GM19023 (cell line): Measurements from ENCODE around the gene PHRF1.
A peak's percentile ranks its signal among the peaks of the same experiment; 100 is the strongest.

Source experiments
- ATAC-seq: cut with Tn5 transposase; IDR thresholded peaks from one replicate; pipeline ENCODE4 v1.9.1; 2021; ENCODE audit warnings: mild to moderate bottlenecking, moderate library complexity; ENCODE audit not compliant: unreplicated experiment

The PHRF1 gene

DNA sequence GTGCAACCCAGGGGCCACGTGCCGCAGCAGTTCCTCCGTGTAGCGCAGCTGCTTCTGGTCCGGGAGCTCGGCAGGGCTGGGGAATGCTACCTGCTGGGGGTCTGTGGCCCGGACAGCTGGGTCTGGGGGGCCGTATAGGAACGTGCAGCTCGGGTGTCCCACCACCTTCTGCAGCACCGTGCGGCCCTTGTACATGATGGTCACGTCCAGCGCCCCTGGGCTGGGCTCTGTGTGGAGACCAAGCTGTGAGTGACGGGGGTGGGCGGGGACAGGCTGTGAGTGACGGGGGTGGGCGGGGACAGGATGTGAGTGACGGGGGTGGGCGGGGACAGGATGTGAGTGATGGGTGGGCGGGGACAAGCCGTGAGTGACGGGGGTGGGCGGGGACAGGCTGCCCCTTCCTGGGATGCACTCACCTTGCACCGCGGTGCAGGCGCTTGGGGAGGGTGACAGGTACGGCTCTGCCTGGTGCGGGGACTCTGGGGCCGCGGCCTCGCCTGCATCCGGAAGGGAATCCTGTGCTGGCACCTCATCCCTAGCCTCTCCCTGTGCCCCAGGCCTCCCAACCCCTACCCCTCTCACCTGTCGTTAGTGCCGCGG lies 37.2 kb downstream of the PHRF1 start:
- no peak for ATAC-seq

DNA sequence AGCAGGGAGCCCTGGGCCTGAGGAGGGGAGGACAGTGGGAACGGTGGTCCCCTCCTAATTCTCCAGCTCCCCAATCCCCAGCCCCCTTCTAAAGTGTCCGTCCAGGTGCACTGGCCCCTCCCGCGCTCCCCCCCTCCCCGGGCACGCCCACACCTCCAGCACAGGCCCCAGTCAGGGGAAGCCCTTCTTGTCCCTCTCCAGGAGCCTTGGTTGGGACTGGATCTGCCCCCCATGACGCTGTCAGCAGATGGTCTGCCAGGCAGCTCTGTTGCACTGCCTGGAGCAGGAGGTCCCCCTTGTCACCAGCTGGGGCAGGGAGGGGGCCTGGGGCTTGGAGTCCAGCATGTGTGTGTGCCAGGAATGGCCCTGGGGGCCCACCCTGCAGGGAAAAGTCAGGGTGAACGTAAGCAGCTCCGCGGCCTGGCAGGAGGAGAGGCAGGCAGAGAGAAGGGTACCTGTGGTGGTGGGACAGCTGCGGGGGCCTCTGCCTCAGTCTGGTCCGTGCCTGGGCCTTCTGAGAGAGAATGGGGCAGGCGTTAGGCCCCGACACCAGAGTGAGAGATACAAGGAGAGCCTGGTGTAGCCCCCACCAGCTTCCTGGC lies 37.9 kb downstream of the PHRF1 start:
- no peak for ATAC-seq

DNA sequence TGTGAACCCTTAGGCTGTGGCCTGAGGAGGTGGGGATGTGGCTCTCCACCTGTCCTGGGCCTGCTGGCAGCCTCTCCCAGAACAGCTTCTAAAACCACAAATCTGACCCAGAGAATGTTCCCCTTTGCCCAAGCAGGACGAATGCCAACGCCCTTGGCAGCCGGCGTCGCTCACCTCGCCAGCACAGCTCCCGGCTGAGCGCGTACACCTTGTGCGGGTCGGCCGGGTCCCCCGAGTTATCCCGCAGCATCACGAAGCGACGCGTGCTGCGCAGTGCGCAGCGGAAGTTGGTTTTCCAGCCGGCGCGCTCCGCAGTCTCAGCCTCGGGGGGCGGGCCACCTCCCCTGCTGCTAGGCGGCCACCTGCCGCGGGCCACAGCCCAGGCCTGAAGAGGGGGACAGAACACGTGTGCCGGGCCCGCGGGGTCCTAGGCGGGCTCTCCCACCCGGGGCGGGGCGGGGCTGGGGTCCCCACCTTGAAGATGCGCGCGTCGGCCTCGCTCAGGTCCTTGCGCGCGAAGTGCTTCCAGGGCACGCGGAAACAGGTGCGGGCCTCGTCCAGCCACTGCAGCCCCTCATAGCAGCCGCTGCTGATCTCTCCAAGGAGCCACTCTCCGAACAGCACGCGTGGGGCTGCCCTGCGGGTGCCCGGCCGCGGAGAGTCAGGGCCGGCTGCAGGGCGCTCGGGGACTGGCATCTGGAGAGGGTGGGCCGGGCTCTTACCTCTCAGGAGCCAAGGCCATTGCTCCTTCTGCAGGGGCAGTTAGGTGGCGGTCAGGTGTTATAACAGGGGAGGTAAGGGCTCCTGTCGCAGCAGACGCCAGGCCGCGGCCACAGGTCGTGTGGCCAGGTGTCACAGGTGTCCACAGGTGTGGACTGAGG lies 38.6 kb downstream of the PHRF1 start:
- no peak for ATAC-seq

DNA sequence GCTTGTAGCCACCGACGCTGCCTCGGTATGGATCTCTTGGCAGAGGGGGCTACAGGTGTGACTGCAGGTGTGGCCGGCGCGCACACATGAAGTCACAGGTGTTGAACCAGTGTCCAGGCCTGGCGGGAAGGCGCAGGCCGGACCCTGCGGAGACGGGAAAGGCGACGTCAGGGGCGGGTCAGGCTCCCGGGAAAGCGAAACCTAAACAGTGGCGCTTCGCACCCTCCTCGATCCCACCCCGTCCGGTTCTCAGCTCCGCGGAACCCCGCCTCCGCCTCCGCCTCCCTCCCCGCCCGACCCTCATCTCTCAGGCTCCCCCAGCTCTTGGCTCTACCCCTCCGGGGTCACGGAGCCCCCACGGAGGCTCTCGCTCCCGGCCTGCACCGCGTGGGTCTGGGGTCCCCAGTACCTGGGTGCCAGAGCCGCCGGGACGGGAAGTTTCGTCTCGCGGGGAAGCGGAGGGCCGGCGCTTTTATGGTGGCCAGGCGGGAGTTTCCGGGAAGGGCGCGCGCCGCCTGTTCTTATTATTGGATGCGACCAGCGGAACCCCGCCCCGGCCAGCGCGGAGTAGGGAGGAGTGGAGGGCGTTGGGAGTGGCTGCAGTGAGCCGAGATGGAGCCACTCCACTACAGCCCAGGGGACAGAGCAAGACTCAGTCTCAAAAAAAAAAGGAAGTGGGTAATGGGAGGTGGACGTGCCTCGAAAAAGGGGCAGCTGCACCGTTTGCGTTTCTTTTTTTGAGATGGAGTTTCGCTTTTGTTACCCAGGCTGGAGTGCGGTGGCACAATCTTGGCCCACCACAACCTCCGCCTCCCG lies 39.4 kb downstream of the PHRF1 start, which contains the start of gene IRF7:
Gene IRF7, minus strand, starts transcription at position 447 of the 816 bp plus-strand sequence. CDS start 586 bp downstream, outside the sequence.
- peak; percentile 80 for ATAC-seq

DNA sequence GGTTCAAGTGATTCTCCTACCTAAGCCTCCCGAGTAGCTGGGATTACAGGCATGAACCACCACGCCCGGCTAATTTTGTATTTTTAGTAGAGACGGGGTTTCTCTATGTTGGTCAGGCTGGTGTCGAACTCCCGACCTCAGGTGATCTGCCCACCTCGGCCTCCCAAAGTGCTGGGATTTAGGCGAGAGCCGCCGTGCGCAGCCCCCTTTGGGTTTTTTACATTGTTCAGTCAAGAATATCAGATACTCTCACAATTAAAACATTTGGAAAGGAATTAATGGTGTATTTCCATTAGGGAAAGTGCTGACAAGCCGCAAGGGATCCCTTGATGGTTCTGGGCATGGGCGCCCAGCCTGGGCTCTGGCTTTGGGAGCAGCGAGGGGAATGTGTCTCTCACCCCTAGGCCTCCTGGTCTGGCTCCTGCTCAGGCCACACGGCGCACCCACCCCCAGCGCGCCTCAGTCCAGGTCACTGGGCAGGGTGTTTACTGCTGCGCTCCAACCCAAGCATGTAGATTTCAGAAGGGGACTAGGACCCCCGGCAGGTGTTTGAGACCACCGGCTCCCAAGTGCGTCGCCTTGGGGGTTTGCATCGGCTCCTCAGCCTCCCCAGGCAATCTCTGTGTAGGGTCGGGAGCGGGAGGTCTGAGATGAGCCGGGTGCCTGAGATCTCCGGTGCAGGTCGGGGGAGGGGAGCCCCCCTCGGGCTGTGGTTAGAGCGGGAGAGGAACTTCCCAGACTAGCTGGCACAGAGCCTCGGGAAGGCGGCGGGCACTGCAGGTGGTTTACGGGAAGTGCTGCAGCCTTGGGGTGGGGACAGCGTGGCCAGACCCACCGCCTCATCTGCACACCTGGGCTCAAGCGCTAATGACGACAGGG lies 40.3 kb downstream of the PHRF1 start:
- no peak for ATAC-seq

DNA sequence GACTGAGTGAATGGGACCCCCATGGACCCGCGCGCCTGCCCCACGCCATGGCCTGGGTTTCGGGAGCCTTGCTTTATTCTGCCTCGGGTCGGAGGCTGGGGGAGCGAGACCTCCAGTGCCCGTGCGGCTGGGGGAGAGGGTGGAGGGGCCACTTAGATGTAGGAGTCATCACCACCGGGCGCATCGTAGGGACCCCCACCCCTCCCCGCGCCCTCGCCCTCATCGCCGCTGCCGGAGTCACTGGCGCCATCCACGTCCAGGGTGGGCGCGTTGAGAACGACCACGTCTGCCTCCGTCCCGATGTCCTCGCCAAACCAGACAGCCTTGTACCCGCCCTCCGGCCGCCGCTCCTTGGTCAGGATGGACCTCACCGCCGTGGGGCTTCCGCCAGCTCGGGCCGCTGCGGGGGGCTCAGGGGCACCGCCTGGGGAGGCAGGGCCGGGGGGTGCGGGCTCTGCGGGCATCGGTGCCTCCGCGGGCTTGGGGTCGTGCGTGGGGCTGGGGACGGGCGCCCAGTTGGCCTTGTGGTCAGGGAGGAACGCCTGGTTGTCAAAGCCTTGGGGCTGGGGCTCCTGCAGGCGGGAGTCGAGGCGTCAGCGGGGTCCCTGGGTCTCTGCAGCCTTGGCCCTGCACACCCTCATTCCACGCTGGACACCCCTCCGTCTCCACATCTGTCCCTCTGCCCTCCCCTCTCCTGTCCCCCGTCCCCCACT lies 41.1 kb downstream of the PHRF1 start:
- ATAC-seq: no peak

DNA sequence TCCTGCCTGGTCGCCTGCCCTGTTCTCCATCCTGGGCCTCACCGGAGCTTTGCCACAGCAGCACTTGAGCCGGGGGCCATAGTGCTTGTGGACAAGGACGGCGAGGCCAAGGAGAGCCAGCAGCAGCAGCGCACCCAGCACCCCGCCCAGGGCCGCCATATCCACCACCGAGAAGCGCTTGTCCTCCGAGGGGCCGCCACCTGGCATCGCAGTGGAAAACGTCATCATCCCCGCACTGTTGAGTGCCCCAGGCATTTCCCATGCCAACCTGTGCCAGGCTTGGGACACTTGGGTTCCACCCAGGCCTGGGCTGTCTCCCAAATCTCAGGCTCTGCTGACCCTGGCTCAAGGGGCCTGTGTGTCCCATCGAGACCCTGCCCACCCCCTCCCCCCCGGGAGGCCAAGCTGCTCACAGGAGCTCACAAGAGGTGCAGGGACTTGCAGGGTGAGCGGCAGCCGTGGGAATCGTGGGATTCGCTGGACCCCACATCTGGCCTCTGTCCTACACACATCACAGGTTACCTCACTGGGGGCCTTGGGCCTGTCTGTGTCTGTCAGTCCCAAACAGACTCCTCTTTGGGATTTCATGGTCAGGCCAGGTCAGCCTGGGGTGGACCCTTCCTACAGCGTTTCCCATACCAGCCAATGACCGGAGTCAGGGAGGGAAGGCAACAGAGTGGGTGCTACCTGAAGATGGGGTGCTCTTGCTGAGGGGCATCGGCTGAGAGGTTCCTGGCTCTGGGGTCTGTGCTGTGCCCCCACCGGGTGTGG lies 41.8 kb downstream of the PHRF1 start:
- no peak for ATAC-seq

DNA sequence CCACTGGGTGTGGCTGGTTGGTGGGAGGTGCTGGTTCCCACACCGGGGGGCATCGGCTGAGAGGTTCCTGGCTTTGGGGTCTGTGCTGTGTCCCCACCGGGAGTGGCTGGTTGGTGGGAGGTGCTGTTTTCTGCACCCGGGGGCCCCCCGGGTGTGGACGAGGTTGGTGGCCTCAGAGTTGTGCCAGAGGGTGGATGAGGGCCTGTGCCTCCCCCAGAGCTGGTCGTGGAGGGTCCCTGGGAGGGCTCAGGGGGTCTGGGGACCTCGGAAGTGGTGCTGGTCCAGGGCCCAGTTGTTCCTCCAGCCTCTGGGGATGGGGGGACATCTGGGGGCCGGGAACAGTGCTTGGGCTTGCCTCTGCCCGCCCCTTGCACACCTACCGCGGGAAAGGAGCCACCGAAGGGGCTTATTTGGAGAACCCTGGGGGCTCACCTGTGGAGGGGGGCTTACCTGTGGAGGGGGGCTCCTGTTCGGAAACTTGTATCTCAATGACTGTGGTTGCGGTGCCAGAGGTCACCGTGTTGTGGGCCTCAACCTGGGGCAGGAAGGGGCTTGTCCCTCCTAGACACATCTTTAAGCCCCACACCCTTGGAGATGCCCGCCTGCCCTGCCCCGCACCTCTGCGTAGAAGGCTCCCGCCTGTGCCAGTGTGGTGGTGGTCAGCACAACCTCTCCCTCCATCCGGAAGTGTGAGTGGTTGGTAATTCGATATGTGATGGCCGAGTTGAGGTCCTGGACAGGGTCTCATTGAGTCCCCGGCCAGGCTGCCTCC lies 42.8 kb downstream of the PHRF1 start:
- no peak for ATAC-seq

DNA sequence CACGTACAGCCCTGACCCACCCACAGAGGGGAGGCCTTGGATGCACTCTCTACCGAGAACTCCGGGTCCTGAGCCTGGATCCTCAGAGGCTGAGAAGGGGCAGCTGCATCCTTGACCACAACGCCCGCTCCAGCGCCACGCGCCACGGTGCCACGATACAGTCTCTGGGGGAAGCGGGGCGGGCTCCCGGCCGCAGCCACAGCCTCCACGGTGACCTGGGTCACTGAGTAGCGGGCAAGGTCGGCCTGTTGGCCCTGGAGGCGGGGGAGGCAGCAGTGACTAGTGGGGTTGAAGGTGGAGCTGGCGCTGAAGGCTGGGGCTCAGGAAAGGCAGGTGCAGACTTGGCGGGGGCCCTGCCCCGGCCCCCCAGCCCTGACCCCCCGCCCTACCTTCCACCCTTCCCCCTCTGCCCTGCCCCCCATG lies 43.4 kb downstream of the PHRF1 start:
- ATAC-seq: no peak

DNA sequence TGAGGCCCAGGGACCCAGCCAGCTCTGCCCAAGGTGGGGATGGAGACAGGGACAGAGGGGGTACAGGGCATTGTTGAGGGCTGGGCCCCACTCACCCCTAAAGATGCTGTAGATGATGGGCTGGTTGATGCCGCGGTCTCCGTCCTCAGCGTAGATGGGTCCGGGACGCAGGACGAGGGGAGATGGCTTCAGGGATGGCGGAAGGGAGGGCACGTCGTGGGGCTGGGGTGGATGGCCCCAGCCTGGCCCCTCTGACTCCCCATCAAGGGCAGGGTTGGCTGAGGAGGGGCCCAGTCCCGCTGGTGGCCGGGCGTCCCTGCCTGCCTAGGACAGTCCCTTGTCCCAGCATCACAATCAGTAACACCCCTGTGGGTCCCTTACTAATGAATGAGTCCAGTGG lies 43.9 kb downstream of the PHRF1 start:
- ATAC-seq: no peak

DNA sequence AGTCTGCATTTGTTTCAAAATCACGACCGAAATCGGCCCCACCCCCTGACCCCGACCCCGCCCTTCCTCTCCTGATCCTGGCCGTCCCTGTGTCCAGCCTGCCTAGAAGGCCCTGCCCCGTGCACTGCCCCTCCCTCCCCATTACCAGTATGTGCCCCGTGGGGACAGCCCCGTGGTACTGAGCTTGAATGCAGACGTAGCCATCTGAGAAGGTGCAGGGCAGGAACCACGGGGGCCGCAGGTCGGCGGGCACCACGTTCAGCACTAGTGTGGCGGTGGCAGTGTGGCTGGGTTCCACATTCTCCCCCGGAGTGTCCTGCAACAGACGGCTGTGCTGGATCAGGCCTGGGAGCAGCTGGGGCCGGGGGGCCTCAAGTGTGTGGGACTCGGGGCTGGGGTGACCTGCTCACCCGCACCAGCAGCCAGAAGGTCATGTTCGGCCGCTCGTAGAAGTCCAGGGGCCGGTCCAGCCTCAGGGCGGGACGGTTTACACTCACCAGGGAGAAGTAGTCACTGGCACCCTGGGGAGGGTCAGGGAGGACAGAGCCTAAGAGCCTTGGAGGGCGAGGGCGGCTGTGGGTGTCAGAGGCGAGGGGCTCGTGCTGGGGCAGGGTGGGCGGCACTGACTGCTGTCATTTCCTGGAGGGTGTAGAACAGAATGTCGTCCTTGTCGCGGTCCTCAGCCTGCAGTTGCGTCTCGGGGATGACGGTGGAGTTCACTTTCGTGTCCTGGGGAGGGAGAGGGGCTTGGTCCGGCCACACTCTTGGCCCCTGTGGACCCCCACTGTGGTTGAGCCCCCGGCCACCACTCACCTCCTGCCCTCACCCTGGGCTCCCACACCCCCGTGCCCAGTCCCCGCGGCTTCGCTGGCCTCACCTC lies 44.9 kb downstream of the PHRF1 start:
- ATAC-seq: no peak

DNA sequence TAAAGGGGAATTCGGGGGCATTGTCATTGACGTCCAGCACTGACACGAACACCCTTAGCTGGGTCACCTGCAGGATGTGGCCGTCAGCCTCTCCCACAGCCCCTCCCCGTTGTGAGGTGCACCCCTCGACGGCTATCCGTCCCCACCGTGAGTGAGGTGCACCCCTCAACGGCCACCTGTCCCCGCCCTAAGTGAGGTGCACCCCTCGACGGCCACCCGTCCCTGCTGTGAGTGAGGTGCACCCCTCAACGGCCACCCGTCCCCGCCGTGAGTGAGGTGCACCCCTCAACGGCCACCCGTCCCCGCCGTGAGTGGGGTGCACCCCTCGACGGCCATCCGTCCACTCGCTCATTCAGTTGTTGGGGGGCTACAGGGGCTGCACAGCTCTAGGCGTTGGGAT lies 45.6 kb downstream of the PHRF1 start:
- ATAC-seq: no peak

DNA sequence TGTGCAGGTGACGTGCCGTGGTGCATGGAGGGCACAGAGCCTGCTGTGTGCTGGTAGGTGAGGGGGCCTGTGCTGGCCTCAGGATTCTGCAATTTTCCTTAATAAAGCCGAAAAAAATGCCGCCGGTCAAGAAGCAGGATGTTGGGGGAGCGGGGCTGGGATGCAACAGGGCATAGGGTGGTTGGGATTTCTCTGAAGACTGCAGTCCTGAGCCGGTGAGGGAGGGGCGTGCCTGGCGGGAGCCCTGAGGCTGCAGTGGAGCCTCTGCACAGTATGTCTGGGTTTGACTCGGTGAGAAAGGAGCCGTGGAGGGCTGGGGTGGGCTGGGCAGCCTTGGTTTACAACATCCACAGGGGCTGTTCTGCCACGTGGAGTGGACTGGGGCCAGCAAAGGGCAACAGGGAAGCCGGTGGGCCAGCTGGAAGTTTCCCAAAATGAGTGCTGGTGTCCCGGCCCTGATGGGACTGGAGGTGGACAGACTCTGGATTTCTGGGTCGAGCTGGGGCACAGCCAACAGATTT lies 47.1 kb downstream of the PHRF1 start:
- no peak for ATAC-seq

DNA sequence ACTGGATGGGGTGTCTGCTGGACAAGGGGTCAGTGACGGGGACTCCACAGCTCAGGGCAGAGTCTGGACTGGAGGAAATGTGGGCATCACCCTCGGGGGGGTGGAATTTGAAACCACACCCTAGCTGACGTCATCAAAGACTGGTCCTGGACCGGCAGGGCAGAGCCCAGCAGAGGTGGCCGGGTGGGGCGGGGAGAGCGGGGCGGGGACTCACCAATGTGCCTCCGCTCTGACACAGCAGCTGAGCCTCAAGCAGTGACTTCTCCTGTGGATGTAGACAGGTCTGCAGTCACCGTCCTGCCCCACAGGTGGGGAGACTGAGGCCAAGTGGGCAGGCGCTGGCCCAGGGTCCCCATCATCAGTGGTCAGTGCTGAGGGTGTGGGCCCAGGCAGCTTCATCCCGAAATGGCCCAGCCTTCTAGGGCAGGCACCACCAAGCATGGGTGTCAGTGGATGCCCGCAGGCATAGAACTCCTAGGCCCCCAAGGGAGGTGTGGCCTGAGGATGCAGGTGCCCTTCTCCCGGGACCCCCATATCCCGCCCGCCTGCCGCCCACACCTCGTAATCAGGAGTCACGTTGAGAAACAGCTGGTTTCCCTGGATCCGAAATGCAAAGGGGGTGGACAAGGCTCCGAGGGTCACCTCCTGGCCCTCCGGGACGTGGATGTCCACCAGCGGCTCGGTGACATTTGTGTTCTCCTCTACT lies 47.9 kb downstream of the PHRF1 start:
- no peak for ATAC-seq

DNA sequence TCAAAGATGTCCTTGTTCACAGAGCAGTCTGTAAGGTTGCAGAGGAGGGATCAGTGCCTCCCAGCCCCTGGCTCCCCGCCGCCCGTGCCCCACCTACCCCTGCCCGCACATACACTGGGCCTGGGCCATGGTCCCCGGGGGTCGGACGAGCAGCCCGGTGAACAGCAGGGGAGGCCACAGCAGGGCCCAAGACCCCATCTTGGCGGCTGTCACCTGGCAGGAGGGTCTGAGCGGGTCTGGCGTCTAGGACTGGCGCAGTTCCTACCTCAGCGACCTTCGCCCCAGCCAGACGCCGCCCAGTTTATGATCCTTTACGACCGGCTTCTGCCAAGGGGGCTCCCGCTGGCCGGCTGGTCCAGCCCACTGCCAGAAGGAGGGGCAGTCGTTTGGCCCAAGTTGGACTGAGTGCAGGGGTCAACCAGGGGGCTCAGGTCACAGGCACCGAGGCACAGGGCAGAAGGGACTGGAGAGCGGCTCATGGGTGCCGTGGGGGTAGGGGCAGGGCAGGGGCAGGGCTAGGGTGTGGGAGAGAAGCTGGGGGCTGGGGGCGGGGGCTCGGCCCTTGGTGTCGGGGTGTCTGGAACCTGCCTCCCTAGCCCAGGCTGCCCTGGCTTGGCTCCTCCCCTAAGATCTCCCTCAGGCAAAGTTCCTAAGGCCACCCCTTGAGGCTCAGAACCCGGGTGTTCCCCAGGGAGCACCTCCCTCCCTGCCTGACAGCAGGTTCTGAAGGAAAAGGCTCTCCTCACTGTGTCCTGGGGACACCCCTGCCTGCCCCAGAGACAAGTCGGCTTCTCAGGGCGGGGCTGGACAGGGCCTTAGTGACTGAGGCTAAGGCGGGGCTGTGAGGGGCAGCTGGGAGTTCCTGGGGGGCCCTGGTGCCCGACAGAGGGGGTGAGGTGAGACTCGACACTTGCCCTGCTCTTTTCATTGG lies 48.7 kb downstream of the PHRF1 start, which contains the start of gene CDHR5:
Gene CDHR5, minus strand, starts transcription at position 251 of the 931 bp plus-strand sequence. Its CDS starts 53 bp downstream, at position 198.
- no peak for ATAC-seq
